HG02884 (cell line): ENCODE data around the gene PERM1.
"Not testable (repeated sequence)": the region's sequence is repeated elsewhere in the genome, so short reads cannot be mapped to it uniquely, and the experiment has no call there.

Source experiments
- ATAC-seq: cut with Tn5 transposase; IDR thresholded peaks from one replicate; pipeline ENCODE4 v1.9.1; 2021; ENCODE audit warnings: mild to moderate bottlenecking, moderate library complexity; ENCODE audit not compliant: unreplicated experiment

PERM1 gene

DNA sequence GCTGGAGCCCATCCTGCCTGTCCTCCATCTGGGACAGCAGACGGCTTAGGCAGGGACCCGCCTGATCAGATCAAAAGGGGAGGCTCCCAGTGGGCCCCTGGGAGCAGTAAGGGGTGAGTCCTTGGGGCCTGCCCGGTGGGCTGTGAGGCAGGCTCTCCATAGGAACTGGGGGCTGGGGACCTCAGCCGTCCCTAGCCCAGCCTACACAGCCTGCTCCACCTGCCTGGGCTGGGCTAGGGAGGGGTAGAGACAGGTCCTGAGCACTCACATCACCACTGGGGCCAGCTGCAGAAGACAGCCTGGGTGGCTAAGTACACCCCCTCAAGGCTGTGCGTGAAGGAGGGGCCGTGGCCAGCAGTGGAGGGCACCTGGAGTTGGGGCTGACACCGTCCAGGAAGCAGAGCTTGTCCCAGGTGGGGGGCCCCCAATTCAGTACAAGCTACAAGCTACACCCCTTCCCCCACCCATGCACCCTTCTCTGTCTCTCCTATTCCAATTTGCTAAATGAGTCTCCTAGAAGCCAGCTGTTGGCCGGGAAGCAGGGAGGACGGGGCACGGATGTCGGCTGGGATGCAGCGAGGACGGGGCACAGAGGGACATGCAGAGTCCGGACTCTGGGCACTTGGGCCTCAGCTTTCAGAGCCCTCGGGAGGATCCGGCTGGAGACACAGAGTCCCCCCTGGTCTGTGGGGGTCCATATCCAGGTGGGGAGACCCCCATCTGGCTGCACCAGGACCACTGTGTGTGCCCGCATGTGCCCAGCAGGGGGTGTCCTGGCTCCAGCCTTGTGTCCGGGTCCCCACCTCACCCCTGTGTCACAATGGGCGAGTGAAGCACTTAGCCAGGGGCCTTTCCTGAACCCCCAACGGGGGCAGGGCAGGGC is 33.1 kb upstream of the PERM1 start:
- no peak for ATAC-seq

DNA sequence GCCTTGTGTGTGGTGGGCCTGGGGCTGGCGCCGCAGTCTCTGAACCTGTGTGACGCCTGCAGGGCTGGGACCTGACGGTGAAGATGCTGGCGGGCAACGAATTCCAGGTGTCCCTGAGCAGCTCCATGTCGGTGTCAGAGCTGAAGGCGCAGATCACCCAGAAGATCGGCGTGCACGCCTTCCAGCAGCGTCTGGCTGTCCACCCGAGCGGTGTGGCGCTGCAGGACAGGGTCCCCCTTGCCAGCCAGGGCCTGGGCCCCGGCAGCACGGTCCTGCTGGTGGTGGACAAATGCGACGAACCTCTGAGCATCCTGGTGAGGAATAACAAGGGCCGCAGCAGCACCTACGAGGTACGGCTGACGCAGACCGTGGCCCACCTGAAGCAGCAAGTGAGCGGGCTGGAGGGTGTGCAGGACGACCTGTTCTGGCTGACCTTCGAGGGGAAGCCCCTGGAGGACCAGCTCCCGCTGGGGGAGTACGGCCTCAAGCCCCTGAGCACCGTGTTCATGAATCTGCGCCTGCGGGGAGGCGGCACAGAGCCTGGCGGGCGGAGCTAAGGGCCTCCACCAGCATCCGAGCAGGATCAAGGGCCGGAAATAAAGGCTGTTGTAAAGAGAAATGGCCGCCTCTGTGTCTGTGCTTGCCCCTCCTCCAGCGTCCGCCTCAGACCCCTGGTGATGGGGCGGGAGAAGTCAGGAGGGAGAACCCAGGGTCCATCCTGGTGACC is 32.2 kb upstream of the PERM1 start:
- no peak for ATAC-seq

DNA sequence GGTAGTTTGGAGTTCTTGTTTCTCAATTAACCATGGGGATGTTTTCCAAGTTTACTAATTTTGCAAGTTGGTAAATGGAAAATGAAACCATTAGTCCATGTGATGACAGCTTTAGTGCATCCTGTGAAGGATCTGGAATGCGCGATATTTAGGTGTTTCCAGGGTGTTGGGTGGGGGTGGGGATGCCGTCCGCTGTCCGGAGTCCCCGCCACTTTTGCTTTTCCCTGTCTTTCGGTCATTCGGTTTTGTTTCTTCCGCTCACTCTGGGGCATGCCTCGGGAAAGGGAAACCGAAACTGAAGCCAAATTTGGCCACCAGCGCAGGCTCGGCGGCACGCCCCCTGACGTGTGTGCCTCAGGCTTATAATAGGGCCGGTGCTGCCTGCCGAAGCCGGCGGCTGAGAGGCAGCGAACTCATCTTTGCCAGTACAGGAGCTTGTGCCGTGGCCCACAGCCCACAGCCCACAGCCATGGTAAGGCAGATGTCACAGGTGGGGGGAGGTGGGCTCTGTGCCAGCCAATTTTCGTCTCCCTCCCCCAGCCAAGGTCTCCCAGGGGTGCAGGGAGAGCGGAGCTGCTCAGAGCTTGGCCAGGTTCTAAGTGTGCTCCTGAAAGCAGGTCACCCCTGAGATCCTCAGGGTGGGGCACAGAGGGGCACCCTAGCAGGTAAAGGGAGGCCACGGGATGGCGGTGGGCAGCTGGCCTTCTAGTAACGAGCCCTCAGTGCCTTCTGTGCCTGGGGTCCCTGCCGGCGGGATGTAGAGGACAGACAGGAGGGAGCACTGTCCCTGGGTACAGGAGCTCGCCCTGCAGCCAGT is 31.4 kb upstream of the PERM1 start, which contains the start of gene ISG15:
TSS of gene ISG15 (plus strand) at position 393 of the 817 bp plus-strand sequence. CDS start at position 470, 77 bp downstream.
- peak; percentile 70 for ATAC-seq

DNA sequence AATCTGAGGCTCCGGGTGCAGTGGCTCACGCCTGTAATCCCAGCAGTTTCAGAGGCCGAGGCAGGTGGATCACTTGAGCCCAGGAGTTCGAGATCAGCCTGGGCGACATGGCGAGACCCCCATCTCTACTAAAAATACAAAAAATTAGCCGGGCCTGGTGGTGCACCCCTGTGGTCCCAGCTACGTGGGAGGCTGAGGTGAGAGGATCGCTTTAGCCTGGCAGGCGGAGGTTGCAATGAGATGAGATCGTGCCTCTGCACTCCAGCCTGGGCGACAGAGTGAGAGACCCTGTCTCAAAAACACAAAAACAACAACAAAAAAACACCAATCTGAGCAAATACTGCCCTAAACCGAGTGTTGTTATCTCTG is 30.8 kb upstream of the PERM1 start:
- peak; percentile 16 for ATAC-seq

DNA sequence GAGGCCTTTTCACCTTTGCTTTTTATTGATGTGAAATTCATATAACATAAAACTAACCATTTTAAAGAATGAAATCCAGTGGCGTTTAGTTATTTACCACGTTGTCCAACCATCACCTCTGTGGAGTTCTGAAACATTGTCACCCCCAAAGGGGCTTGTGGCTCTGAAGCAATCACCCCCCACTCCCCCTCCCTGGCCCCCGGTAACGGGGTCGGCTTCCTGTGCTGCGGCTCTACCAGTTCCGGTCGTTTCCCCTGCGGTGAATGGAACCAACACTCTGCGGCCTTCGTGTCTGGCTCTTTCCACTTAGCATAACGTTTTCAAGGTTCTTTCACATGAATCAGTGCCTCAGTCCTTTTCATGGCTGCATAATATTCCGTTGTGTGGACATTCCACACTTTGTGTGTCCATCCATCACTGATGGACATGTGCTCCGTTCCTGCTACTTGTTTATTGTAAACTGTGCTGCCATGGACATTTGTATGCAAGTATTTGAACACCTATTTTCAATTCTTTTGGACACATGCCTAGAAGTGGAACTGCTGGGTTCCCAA is 29.6 kb upstream of the PERM1 start:
- ATAC-seq, result no peak

DNA sequence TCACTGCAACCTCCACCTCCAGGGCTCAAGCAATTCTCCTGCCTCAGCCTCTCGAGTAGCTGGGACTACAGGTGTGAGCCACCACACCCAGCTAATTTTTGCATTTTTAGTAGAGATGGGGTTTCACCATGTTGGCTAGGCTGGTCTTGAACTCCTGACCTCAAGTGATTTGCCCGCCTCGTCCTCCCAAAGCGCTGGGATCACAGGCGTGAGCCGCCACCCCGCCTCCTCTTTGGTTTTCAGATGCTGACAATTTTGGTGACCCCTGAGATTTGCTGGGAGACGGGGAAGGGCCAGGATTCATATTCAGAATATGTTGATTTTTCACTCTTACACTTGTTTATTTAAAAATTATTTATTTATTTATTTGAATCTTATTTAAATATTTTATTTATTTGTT is 28.2 kb upstream of the PERM1 start:
- not testable (repeated sequence) for ATAC-seq

DNA sequence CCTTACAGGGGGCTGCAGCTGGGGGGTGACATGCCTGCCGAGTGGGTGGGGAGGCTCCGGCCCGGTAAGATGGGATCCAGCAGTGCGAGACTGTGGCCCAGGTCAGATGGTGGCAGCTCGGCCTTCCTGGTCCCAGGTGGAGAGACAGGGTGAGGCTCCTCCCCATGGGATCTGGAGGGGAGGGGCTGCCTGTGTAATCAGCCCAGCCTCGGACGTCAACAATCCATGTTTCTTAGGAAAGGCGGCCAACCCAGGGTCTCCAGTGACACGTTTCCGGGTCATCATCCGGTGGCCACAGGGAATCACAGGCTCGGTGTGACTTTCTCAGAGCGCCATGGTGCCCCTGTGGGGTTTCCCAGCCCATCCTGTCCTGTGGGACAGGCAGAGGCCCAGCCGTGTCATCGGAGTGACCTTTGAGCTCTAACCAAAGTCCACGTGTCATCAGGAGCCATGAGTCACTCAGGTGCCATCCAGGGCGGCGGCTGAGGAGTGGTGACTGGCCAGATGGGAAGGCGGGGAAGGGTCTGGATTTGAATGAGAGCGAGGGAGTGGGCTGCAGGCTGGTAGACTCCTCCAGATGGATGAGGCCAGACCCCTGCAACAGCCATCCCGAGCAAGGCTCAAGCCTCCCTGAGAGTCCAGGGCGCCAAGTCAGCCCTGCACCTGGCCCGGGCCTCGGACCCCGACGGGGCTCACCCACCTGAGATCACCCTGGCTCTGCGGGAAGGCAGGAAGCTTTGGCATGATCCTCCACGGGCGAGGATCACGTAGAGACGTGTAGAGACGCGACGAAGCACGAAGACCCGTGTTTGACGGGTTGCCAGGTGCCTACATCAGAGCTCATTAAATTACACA is 24.6 kb upstream of the PERM1 start:
- ATAC-seq, result no peak

DNA sequence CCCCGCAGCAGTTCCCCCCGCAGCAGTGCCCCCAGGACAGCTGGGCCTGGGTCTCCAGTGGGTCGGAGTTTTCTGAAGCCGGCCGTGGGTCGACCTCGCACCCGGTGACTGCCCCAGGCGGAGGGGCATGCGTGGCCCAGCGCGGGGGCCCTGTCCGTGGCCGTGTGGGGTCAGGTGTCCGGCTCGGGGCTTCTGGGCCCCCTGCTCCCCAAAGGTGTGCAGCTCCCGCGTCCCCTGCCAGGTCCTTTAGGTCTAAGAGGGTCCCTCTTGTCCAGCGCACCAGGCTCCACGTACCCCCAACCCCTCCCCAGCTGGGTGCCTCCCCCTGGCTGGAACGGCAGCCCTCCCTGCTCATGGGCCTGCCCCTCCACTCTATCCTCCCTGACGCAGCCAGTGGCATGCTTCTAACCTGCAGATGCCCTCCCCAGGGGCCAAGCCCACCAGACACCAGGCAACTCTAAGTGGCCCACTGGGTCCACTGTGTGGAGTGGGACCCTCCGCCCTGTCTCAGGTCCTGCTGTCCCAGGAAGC is 23.9 kb upstream of the PERM1 start:
- ATAC-seq, result no peak

DNA sequence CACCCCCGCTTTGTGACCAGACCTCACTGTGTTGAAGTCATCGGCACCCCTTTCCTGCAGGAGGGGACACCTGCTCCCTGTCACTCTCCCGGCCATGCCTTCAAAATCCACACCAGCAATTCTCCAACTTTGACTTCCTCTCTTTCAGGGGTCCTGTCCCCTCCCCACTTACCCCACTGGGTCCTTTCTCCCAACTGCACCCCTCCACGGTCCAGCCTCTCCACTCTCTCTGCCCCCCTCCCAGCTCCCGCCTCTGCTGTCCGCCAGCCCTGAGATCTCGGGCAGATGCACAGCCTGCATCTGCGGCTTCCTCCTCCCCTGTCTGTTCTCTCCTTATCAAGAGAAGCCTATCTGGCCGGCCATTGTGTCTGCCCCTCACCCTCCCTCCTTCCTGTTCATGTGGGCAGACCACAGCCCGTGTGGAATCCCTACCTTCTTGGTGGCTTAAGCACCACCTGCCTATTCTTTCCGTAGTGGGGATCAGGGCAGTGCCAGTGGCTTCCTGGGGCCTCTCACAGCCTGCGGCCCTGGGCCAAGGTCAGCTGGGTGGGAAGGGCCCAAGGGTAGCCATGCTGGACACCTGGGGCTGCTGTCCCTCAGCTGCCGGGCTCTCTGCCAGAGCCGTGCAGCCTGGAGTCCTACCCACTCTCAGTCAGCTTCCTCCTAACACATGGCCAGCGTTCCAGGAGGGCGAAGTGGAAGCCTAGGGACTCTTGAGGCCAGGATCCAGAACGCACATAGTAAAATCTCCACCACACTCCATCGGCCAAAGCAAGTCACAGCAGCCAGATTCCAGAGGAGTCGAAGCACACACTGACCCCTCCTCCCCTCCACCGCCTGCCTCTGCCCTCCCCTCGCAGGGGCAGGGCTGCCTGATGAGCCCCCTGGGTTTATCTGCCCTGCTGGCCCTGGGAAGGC is 23.1 kb upstream of the PERM1 start:
- no peak for ATAC-seq

DNA sequence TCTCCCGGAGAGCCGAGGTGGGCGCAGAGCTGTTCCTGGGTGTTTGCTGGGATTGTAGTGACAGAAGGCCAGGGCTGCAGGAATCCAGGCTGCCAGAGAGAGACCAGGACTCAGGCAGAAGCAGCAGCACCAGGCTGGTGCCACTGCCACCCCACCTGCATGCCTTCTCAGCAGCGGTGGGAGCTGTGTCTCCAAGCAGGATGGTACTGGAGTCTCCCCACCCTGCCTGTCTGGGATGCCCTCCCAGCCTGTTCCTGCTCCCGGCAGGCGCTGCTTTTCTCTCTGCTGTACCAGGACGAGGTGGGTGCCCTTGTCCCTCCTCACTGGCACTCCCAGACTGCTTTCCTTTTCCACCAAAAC is 22.5 kb upstream of the PERM1 start:
- ATAC-seq, result no peak

DNA sequence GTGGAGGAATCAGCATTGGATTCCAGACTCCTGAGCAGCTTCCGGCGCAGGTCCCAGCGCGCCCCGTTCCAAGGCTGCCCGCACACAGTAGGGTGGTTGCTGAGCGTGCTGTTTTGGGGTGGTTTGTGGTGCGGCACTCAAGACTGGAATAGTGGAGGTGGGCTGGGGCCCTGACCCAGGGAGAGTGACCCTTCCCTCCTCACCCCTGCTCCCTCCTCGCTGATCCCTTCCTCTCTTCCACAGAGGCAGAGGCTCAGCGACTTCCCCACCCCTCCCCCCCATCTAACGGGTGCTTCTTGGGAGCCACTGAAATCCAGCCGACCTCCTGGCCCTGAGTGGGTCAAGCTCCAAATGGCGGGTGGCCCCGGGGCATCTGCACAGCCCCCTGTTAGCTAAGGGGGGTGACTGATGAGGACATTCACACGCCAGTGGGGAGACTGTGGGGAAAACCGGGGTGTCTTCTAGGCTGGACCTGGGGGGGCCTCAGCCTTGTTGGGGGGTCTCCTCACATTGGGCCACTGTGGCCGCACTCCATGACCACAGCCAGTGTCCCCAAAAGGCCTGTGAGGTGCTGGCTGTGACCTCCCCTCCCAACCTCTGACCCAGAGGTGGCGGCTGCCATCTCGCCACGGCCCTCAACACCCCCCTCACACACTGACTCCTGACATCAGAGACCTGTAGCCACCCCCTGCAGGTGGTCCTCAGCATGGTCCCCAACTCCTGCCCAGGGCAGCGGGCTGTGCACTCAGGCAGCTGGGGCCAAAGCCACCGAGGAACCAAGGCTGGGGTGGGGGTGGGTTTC is 21.9 kb upstream of the PERM1 start:
- ATAC-seq, result no peak

DNA sequence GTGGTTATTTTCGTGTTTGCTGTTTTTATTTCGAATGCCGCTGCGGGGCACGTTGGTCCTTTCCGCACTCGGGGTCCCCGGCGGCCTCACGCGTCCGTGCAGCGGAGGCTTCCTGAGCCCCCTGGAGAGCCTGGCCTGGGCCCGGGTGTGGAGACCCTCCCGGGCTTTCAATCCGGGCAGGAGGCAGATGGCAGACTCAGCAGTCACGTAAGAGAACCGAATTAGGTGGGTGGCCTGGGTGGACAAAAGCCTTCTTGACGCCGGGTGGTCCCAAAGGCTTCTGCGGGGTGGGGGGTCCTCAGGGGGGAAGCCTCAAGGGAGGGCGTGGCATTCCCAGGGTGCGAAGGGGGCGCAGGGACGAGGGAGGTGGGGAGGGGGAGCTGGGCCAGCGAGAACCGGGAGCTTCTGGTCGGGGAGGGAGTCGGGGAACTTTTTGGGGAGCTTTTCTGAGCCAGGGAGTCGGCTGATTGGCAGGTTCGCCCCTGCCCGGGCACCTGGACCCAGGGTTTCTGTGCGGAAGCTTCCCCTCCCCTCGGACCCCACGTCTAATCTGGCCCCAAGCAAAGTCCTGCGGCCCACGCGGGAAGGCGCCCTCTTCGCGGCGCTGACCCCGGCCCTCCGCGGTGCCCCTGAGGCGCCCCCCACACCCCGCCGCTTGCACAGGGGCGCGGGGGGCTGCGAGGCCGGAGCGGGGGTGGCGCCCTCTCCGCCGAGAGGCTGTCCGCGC is 19.3 kb upstream of the PERM1 start:
- no peak for ATAC-seq

DNA sequence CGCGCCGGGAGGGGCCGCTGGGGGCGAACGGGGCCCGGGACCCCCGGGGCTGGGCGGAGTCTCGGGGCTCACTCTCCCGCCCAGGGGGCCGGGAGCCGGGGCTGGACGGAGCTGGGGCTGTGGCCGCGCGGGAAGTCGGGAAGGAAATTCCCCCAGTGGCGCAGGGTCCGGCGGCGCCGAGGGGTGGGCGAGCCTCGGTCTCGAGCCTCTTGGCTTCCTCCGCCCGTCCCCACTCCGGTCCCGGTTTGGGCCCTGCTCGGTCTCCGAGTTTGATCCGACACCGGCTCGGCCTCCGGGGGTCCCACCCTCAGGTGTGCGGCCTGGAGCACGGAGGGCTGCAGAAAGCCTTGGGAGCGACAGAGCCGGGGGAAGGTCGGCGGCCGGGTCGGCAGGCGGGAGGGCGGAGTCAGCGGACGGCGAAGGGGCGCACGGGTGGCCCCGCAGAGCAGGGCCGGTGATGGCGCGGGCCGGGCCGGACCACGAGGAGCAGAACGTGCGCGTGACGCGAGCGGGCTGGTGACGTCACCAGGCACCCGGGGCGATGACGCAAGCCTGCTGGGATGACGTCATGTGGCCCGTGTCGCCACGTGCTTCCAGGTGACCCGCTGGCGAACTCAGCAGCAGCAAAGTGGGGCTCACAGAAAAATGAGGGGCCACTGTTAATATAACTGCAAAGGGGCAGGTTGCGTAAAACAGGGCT is 18.6 kb upstream of the PERM1 start:
- no peak for ATAC-seq

DNA sequence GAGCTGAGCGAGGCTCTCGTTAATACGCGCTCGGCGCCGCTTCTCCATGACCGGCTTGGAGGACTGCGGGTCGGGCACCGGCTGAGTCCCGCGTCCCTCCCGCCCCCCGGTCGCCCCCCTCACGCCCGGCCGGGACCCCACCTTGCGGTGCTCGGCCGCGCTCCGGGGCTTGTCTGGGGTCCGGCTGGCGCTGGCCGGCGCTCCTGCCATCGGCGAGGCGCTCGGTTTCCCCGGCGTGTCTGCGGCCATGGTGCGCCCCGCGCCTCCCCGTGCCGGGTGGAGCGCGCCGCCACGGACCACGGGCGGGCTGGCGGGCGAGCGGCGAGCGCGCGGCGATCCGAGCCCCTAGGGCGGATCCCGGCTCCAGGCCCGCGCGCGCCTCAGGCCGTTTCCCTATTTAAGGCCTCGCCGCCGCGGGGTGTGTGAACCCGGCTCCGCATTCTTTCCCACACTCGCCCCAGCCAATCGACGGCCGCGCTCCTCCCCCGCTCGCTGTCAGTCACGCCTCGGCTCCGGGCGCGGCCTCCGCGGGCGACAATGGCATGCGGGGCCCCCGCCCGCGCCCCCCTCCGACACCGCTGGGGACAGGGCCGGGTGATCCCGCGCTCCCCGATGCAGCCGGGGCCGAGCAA is 17.9 kb upstream of the PERM1 start, which contains the start of gene HES4:
TSS of gene HES4 (minus strand) at position 373 of the 632 bp plus-strand sequence. CDS start at position 249, 124 bp downstream.
- ATAC-seq, result no peak

DNA sequence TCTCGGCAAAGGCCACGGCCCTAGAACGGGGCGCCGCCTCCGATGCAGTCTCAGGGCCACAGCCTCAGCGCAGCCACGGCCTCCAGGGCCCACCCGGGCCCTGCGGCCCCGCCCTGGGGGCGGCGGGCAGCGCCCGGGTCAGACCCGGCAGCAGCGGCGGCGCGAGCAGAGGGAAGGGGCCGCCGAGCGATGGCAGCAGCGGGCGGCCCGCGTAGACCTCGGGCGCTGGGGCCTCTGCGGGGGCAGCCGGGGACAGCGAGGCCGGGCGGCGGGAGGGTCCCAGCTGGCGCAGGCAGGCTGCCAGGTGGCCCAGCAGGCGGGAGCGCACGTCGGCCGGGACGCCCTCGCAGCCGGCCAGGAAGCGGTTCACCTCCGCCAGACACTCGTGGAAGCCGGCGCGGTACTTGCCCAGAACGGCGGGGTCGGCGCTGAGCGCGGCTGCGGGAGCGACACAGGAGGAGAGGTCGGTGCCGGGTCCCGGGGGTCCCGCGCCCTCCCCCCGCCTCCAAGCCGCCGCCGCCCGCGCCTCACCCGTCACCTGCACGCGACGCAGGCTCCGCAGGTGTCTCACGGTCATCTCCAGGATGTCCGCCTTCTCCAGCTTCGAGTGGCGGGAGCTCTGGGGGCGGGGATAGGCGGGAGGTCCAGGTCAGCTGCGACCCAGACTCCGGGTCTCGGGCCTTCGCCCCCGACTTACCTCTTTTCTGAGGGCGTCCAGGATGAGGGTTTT is 17.3 kb upstream of the PERM1 start:
- ATAC-seq, result no peak

DNA sequence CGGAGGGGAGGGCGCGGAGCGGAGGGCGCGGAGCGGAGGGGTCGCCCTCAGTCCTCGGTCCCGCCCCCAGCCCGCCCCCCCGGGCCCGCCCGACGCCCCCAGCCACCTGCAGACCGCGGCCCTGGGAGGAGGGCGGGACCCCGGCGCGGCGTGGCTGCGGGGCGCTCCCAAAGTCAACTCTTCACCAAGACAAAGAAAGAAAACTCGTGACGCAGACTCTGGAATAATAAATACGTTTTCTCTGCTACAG is 16.8 kb upstream of the PERM1 start:
- ATAC-seq, result no peak
